Mucosa of stomach (tissue), 1 donor: ENCODE data around the gene CIRBP.
A peak's percentile ranks its signal among the peaks of the same experiment; 100 is the strongest.

Experiments used
- H3K27me3 ChIP-seq: one replicate; pipeline ENCODE4 v1.7.0; 2013; ENCODE audit warnings: mild to moderate bottlenecking, low read length; ENCODE audit not compliant: control insufficient read depth, insufficient read depth
- H3K36me3 ChIP-seq: one replicate; pipeline ENCODE4 v1.7.0; 2013; ENCODE audit warnings: low read length; ENCODE audit not compliant: control insufficient read depth, insufficient read depth
- H3K4me1 ChIP-seq: one replicate; pipeline ENCODE4 v1.7.0; 2013; ENCODE audit warnings: mild to moderate bottlenecking, low read length; ENCODE audit not compliant: control insufficient read depth, insufficient read depth
- H3K4me3 ChIP-seq: one replicate; pipeline ENCODE4 v1.7.0; 2013; ENCODE audit warnings: low read length
- H3K9ac ChIP-seq: one replicate; pipeline ENCODE4 v1.7.0; 2013; ENCODE audit warnings: mild to moderate bottlenecking, low read length, moderate library complexity
- H3K9me3 ChIP-seq: one replicate; pipeline ENCODE4 v1.7.0; 2013; ENCODE audit warnings: mild to moderate bottlenecking, low read length, moderate library complexity; ENCODE audit not compliant: control insufficient read depth
- donor health status: Pancreatic carcinoma.

CIRBP gene

GRCh38 chr19:1264801-1265614, 4.1 kb upstream of the CIRBP start:
- Histone ChIP-seq H3K36me3 (no peaks in the 10 kb centered on the region), H3K4me3 (peak overlapping the region; percentile 25), H3K9me3 (no peaks in the 10 kb centered on the region), H3K9ac (no peak overlapping the region), H3K4me1 (peaks cover 76% of the 10 kb centered on the region), H3K27me3 (no peaks in the 10 kb centered on the region)

DNA sequence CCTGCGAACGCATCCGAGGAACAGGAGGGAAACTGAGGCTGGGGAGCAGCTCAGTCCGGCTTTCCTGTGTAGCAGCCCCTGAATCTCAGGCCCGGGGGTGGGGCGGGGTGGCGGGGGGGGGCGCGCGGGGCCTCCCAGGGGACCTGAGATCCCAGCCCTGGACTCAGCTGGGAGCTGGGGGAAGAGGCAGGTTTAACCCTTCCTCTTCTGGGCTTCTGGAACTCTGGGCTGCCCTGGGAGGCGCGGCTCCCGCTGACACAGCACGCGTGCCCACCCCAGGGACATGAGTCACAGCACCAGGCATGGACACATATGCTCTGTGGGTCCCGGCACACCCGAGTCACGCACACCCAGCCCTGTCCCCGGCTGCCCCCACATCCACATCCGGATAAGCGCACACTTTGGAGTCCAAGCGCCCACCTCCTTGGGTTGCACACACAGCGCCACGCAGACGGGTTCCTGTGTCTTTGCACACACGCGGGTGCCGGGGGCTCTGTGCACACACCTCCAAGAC, 3.5 kb upstream of the CIRBP start:
- Histone ChIP-seq H3K9ac (no peak overlapping the region), H3K36me3 (no peaks in the 10 kb centered on the region), H3K9me3 (no peaks in the 10 kb centered on the region), H3K27me3 (no peaks in the 10 kb centered on the region), H3K4me3 (no peak overlapping the region), H3K4me1 (peaks cover 76% of the 10 kb centered on the region)

- no peaks in the 10 kb centered on the region for H3K27me3 ChIP-seq
- H3K36me3 ChIP-seq: peaks cover 6% of the 10 kb centered on the region
- peaks cover 79% of the 10 kb centered on the region for H3K4me1 ChIP-seq
- H3K9ac ChIP-seq: peak overlapping the region; percentile 34
- H3K9me3 ChIP-seq: no peaks in the 10 kb centered on the region
- H3K4me3 ChIP-seq: no peak overlapping the region
Observed at GRCh38 chr19:1266129-1266915, 2.8 kb upstream of the CIRBP start.

GRCh38 chr19:1266916-1267476, 2.1 kb upstream of the CIRBP start:
- H3K9me3 ChIP-seq: no peaks in the 10 kb centered on the region
- H3K36me3 ChIP-seq: peaks cover 12% of the 10 kb centered on the region
- H3K4me1 ChIP-seq: peaks cover 79% of the 10 kb centered on the region
- no peaks in the 10 kb centered on the region for H3K27me3 ChIP-seq
- H3K9ac ChIP-seq: peak overlapping the region; percentile 34
- H3K4me3 ChIP-seq: peak overlapping the region; percentile 25

DNA sequence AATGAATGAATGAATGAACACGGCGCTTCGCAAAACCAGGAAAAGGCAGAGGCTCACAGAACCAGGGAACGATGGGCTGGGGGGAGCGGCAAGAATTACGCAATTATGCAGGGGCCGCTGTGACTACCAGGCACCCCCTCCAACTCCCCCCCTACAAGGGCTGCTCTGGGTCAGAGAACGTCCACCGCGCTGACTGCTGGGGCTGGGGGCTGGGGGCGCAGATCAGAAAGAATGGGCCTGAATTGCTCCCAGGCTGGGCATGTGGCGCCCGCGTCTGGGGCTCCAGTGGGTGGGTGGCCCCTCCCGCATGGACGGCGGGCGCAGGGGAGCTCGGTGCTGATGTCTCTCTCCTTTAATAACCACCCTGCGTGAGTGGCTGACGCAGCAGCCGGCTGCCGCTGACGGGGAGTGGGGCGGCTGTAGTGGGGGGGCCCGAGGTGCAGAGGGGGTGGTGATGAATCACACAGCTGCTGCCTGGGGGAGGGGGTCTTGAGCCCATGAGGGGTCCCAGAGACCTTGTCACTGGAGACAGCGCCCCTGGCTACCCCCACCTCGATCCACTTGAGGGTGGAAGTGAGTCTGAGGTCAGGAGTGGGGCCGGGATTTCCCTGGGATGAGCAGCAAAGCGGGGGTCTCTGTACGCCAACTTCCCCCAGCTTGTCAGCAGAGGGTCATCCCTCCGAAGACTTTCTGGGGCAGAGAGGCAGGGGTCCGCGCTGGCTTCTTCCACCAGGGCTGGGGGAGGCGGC, 1.5 kb upstream of the CIRBP start:
- Histone ChIP-seq H3K36me3 (peaks cover 19% of the 10 kb centered on the region), H3K4me3 (peak overlapping the region; percentile 25), H3K4me1 (peaks cover 79% of the 10 kb centered on the region), H3K9ac (peak overlapping the region; percentile 15), H3K27me3 (no peaks in the 10 kb centered on the region), H3K9me3 (no peaks in the 10 kb centered on the region)

- peaks cover 27% of the 10 kb centered on the region for H3K36me3 ChIP-seq
- H3K9ac ChIP-seq: peak overlapping the region; percentile 8
- no peaks in the 10 kb centered on the region for H3K27me3 ChIP-seq
- no peaks in the 10 kb centered on the region for H3K9me3 ChIP-seq
- peaks cover 79% of the 10 kb centered on the region for H3K4me1 ChIP-seq
- H3K4me3 ChIP-seq: no peak overlapping the region
Observed at GRCh38 chr19:1268226-1269064, 687 bp upstream of the CIRBP start.

- peaks cover 39% of the 10 kb centered on the region for H3K36me3 ChIP-seq
- H3K4me3 ChIP-seq: peak overlapping the region; percentile 96
- H3K9ac ChIP-seq: peak overlapping the region; percentile 80
- peaks cover 86% of the 10 kb centered on the region for H3K4me1 ChIP-seq
- H3K9me3 ChIP-seq: no peaks in the 10 kb centered on the region
- H3K27me3 ChIP-seq: no peaks in the 10 kb centered on the region
Observed at GRCh38 chr19:1269478-1270212, 513 bp downstream of the CIRBP start.

DNA sequence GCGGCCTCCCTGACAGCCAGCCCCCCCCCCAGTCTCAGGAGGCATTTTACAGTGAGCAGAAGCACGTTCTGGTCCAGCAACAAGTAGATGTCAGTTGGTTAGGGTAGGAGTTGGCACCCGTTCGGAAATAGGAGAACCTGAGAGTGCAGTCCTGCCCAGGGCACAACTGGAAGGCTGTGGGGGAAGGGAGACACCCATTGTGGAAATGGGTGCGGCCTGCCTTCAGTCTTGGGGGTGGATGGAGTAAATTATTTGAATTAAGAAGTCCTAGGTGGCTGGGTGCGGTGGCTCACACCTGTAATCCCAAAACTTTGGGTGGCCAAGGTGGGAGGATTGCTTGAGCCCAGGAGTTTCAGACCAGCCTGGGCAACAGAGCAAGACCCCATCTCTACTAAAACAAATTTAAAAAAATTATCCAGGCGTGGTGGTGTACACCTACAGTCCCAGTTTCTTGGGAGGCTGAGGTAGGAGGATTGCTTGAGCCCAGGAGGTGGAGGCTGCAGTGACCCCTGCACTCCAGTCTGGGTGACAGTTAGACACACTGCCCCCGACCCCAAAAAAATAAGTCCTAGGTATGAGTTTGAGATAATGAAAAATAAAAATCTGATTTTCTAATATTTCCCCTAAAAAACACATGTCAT, 1.2 kb downstream of the CIRBP start:
- Histone ChIP-seq H3K4me3 (peak overlapping the region; percentile 96), H3K9ac (peak overlapping the region; percentile 80), H3K36me3 (peaks cover 40% of the 10 kb centered on the region), H3K27me3 (no peaks in the 10 kb centered on the region), H3K9me3 (no peaks in the 10 kb centered on the region), H3K4me1 (peaks cover 84% of the 10 kb centered on the region)

DNA sequence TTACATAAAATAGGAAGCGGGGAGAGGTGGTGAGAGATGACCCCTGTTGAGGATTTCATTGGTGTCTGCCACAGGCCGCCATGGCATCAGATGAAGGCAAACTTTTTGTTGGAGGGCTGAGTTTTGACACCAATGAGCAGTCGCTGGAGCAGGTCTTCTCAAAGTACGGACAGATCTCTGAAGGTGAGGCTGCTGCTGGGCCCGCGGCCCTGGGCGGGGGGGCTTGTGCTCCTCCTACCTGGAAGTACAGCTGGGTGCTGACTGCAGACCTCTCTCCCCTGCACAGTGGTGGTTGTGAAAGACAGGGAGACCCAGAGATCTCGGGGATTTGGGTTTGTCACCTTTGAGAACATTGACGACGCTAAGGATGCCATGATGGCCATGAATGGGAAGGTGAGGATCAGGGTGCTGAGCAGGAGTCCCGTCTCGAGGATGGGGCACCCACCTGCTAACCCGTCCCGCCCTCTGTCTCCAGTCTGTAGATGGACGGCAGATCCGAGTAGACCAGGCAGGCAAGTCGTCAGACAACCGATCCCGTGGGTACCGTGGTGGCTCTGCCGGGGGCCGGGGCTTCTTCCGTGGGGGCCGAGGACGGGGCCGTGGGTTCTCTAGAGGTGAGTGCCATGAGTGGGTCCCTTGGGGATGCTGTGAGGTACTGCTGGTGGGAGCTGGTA, 1.9 kb downstream of the CIRBP start:
- Histone ChIP-seq H3K27me3 (no peaks in the 10 kb centered on the region), H3K36me3 (peaks cover 40% of the 10 kb centered on the region), H3K9me3 (no peaks in the 10 kb centered on the region), H3K4me3 (peak overlapping the region; percentile 11), H3K9ac (peak overlapping the region; percentile 80), H3K4me1 (peaks cover 79% of the 10 kb centered on the region)
